Liver (tissue), 3 donors: ENCODE data around the gene PSTPIP1.

ENCODE experiments used
- SP1 ChIP-seq: IDR thresholded peaks from 2 replicates; pipeline ENCODE4 v1.6.1; 2018; ENCODE audit warnings: antibody characterized with exemption, mild to moderate bottlenecking
- YY1 ChIP-seq: IDR thresholded peaks from 2 replicates; pipeline ENCODE4 v1.6.1; 2016; ENCODE audit warnings: antibody characterized with exemption, mild to moderate bottlenecking
- TF ChIP-seq, protein P1 (sequence below): fragments of 150-350 bp; IDR thresholded peaks from 2 replicates; pipeline ENCODE4 v1.5.1; 2017; ENCODE audit warnings: improper control_type of control experiment, low read depth, low read length; ENCODE audit not compliant: missing input control
- TF ChIP-seq, protein P2 (sequence below): IDR thresholded peaks from 2 replicates; pipeline ENCODE4 v1.6.1; 2016; ENCODE audit warnings: antibody characterized with exemption
- donor health status: healthy.
- donor health status: healthy.

DNA sequence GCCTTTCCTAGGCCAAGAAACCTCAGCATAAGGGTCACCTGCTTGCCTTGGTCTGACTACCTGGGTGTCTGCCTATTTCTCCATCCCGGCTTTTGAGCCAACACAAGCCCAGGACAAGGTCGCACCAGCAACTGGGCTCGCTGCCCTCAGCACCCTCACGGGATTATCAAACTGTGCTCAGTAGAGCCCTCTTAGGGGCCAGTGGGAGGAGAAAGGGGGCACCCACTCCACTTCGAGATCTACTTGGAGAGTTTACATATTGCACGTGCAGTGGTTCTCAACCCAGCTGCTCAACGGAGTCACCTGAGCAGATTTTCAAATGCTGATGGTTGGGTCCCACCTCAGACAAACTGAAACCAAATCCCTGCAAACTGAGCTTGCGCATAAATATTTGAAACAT is 44.9 kb downstream of the PSTPIP1 start:
- TF ChIP-seq, protein P1, sequence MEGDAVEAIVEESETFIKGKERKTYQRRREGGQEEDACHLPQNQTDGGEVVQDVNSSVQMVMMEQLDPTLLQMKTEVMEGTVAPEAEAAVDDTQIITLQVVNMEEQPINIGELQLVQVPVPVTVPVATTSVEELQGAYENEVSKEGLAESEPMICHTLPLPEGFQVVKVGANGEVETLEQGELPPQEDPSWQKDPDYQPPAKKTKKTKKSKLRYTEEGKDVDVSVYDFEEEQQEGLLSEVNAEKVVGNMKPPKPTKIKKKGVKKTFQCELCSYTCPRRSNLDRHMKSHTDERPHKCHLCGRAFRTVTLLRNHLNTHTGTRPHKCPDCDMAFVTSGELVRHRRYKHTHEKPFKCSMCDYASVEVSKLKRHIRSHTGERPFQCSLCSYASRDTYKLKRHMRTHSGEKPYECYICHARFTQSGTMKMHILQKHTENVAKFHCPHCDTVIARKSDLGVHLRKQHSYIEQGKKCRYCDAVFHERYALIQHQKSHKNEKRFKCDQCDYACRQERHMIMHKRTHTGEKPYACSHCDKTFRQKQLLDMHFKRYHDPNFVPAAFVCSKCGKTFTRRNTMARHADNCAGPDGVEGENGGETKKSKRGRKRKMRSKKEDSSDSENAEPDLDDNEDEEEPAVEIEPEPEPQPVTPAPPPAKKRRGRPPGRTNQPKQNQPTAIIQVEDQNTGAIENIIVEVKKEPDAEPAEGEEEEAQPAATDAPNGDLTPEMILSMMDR: no peak
- TF ChIP-seq SP1 (no peak), YY1 (no peak)
- TF ChIP-seq, protein P2, sequence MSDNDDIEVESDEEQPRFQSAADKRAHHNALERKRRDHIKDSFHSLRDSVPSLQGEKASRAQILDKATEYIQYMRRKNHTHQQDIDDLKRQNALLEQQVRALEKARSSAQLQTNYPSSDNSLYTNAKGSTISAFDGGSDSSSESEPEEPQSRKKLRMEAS: no peak
